T47D (cell line): ENCODE data around the gene GFOD2.

Experiments used
- DNase-seq, 2 experiments: peaks; one replicate each; pipeline versions ENCODE4 v3.0.0 to v3.0.0-alpha.2; 2011 to 2012; ENCODE audit warnings: low read depth in 1 of 2, low spot score in 1 of 2
- JUND ChIP-seq: IDR thresholded peaks from 2 replicates; pipeline ENCODE4 v1.6.1; 2012; ENCODE audit warnings: low read depth
- in situ Hi-C: cut with HindIII; loops from 2 replicates; pipeline ENCODE4 v1.10.0; 2016; ENCODE audit warnings: low sequenced_read_pairs, low pct_unique_long_range_greater_than_20kb

The GFOD2 gene

GRCh38 chr16:67661886-67662652, 57.0 kb downstream of the GFOD2 start:
- in situ Hi-C loops = no loop called here

GRCh38 chr16:67661101-67661761, 57.9 kb downstream of the GFOD2 start:
- peak; percentile 73 to 80 for DNase-seq
- in situ Hi-C loops = no loop called here
- TF ChIP-seq JUND = no peak

More at GRCh38 chr16:67661886-67662652, 57.0 kb downstream of the GFOD2 start:
- no peak for TF ChIP-seq JUND
- DNase-seq = no peak

GRCh38 chr16:67660564-67661028, 58.5 kb downstream of the GFOD2 start, which contains the start of gene PARD6A:
Gene PARD6A, plus strand, starts transcription at chr16:67660960. Its CDS starts 79 bp downstream, at chr16:67661039.
- TF ChIP-seq JUND = no peak
- peak; percentile 98 to 100 for DNase-seq
- in situ Hi-C loops = no loop called here

GRCh38 chr16:67659675-67660563, 59.2 kb downstream of the GFOD2 start, which contains the start of gene ACD:
Gene ACD, minus strand, starts transcription at chr16:67660260. Its CDS starts 40 bp downstream, at chr16:67660220.
- in situ Hi-C loops = no loop called here
- peak; percentile 96 to 99 for DNase-seq
- no peak for TF ChIP-seq JUND

- in situ Hi-C loops = no loop called here
- TF ChIP-seq JUND = no peak
- DNase-seq = no peak
Measured at GRCh38 chr16:67658849-67659674, 60.1 kb downstream of the GFOD2 start.

GRCh38 chr16:67657751-67658518, 61.2 kb downstream of the GFOD2 start:
- no peak for DNase-seq
- in situ Hi-C loops = no loop called here
- no peak for TF ChIP-seq JUND

- no peak for TF ChIP-seq JUND
- no peak for DNase-seq
- in situ Hi-C loops = no loop called here
Measured at GRCh38 chr16:67657017-67657608, 62.0 kb downstream of the GFOD2 start.

- in situ Hi-C loops = no loop called here
Measured at GRCh38 chr16:67656344-67657016, 62.6 kb downstream of the GFOD2 start.

GRCh38 chr16:67655363-67655762, 63.8 kb downstream of the GFOD2 start:
- in situ Hi-C loops = no loop called here
- no peak for DNase-seq
- TF ChIP-seq JUND = no peak

More at GRCh38 chr16:67656344-67657016, 62.6 kb downstream of the GFOD2 start:
- no peak for DNase-seq
- no peak for TF ChIP-seq JUND

- DNase-seq = no peak
- TF ChIP-seq JUND = no peak
- in situ Hi-C loops = no loop called here
Measured at GRCh38 chr16:67654403-67654911, 64.7 kb downstream of the GFOD2 start.
